SKM-1 treated with dmso at 0.1 percent for 144 hours (cell line): ENCODE data around the gene LYPD8.
"Not testable (repeated sequence)": the region's sequence is repeated elsewhere in the genome, so short reads cannot be mapped to it uniquely, and the experiment has no call there.

Experiments used
- DNase-seq: peaks from one replicate; lab custom pipeline; 2025; ENCODE audit not compliant: unreplicated experiment; lab: John Stamatoyannopoulos, UW

LYPD8 gene

GRCh38 chr1:248755517-248755916 lies at the start of gene LYPD8:
Gene LYPD8 (minus strand): TSS chr1:248755759. CDS start chr1:248751081, 4,678 bp downstream.
- no peak for DNase-seq

- DNase-seq: peak; percentile 99
These were observed 49.5 kb upstream of the LYPD8 start for GRCh38 chr1:248804771-248805681.

GRCh38 chr1:248803501-248803900 lies 47.9 kb upstream of the LYPD8 start:
- DNase-seq: not testable (repeated sequence)

GRCh38 chr1:248802454-248802853 lies 46.9 kb upstream of the LYPD8 start:
- no peak for DNase-seq

GRCh38 chr1:248800459-248800858 lies 44.9 kb upstream of the LYPD8 start:
- no peak for DNase-seq

GRCh38 chr1:248798791-248799190 lies 43.2 kb upstream of the LYPD8 start:
- DNase-seq: no peak

- not testable (repeated sequence) for DNase-seq
These were observed 39.1 kb upstream of the LYPD8 start for GRCh38 chr1:248794663-248795062.

GRCh38 chr1:248793592-248793991 lies 38.0 kb upstream of the LYPD8 start:
- no peak for DNase-seq

GRCh38 chr1:248792342-248792741 lies 36.8 kb upstream of the LYPD8 start:
- DNase-seq: peak; percentile 64

GRCh38 chr1:248791010-248791409 lies 35.5 kb upstream of the LYPD8 start:
- DNase-seq: no peak

- no peak for DNase-seq
These were observed 34.9 kb upstream of the LYPD8 start for GRCh38 chr1:248790456-248790855.

- DNase-seq: not testable (repeated sequence)
These were observed 33.8 kb upstream of the LYPD8 start for GRCh38 chr1:248789337-248789736.

GRCh38 chr1:248788327-248788726 lies 32.8 kb upstream of the LYPD8 start:
- no peak for DNase-seq

GRCh38 chr1:248787430-248787829 lies 31.9 kb upstream of the LYPD8 start:
- no peak for DNase-seq

GRCh38 chr1:248786156-248786555 lies 30.6 kb upstream of the LYPD8 start:
- peak; percentile 83 for DNase-seq

- no peak for DNase-seq
These were observed 27.8 kb upstream of the LYPD8 start for GRCh38 chr1:248783367-248783766.

- no peak for DNase-seq
These were observed 27.0 kb upstream of the LYPD8 start for GRCh38 chr1:248782416-248783141.

- no peak for DNase-seq
These were observed 23.8 kb upstream of the LYPD8 start for GRCh38 chr1:248779350-248779749.

GRCh38 chr1:248778906-248779305 lies 23.3 kb upstream of the LYPD8 start:
- DNase-seq: no peak

GRCh38 chr1:248776991-248777390 lies 21.4 kb upstream of the LYPD8 start:
- DNase-seq: no peak

GRCh38 chr1:248775441-248775840 lies 19.9 kb upstream of the LYPD8 start:
- no peak for DNase-seq

- DNase-seq: no peak
These were observed 4.1 kb upstream of the LYPD8 start for GRCh38 chr1:248759644-248760043.
